ENCODE results near the gene TNS3. TPM values are rescaled to one million over a fixed set of nuclear protein-coding genes. Genes with fewer than 3 reads are reported as not detected.

TNS3 gene
- total RNA-seq, 1 donor from 2014 or later, result 30.3 TPM

DNA sequence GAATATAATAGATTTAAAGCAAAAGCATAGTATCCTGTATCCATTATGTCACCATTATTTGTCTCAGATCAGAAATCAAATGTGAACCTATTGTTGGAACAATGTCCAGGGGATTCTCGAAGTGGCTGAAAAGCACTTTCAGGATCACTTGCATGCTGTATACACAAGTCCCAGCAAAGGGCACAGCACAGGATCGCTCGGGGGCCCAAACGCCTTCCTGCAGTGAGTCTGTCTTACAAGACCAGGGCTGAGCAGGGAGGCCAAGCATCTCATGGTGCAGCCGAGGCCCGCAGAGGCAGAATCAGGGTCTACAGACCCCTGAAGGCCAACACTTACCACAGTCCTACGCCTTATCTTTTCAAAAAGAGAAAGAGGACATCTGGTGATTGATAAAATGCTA is 92.3 kb downstream of the TNS3 start:
- POLR2A ChIA-PET, result no interaction called here
- Mint-ChIP-seq H3K36me3 (ENCODE audit: low read depth) (peaks cover 4% of the 10 kb centered on the region), H3K9me3 (no peaks in the 10 kb centered on the region), H3K27ac (no peak overlapping the region), H3K27me3 (no peaks in the 10 kb centered on the region), H3K4me3 (no peak overlapping the region), H3K4me1 (peaks cover 28% of the 10 kb centered on the region)
- intact Hi-C loops (cut with micrococcal nuclease), result no loop called here
- no peak for TF ChIP-seq CTCF (IDR thresholded peaks at IDR 0.05)
- CTCF ChIA-PET, result no interaction called here
- ATAC-seq (ENCODE audit: low read depth) (no peak), DNase-seq (no peak)

GRCh38 chr7:47488969-47489342 is 93.0 kb downstream of the TNS3 start:
- no peaks in the 10 kb centered on the region for H3K27me3 Mint-ChIP-seq
- TF ChIP-seq CTCF (IDR thresholded peaks at IDR 0.05), result no peak
- H3K36me3 Mint-ChIP-seq (ENCODE audit: low read depth), result peaks cover 2% of the 10 kb centered on the region
- no peak overlapping the region for H3K4me3 Mint-ChIP-seq
- CTCF ChIA-PET, result no interaction called here
- H3K27ac Mint-ChIP-seq, result no peak overlapping the region
- no peak for DNase-seq
- peaks cover 22% of the 10 kb centered on the region for H3K4me1 Mint-ChIP-seq
- POLR2A ChIA-PET, result no interaction called here
- no peaks in the 10 kb centered on the region for H3K9me3 Mint-ChIP-seq
- ATAC-seq (ENCODE audit: low read depth), result no peak
- intact Hi-C loops (cut with micrococcal nuclease), result no loop called here

DNA sequence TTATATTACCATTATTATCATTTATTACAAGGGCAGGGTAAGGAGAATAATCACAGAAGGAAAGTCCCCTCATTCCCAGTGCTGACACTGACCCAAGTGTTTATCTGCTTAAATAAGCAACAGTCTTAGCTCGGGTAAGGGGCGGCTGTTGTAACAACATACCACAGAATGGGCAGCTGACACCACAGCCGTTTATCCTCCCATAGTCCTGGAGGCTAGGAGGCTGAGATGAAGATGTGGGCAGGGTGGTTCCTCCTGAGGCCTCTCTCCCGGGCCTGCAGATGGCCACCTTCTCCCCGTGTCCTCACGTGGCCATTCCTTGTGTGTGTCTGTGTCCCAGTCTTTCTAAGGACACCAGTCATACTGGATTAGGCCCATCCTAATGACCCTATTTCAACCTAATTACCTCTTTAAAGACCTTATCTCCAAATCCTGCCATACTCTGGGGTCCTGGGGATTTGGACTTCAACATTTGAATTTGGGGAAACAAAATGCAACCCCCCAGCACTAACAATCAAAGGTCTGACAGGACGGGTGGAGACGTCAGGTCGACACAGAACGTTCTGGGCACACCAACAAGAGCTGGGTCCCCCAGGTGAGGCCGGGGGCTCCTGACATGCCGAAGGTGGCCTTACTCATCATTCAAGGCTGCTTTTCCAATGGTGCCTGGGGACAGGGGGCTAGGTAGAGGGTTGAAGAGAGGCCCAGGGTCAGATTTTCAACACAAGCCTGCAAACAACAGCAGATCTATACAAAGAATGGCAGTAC is 93.5 kb downstream of the TNS3 start:
- peaks cover 25% of the 10 kb centered on the region for H3K4me1 Mint-ChIP-seq
- peaks cover 1% of the 10 kb centered on the region for H3K36me3 Mint-ChIP-seq (ENCODE audit: low read depth)
- intact Hi-C loops (cut with micrococcal nuclease), result no loop called here
- no peak overlapping the region for H3K27ac Mint-ChIP-seq
- H3K4me3 Mint-ChIP-seq, result no peak overlapping the region
- CTCF ChIA-PET, result interaction anchor here (0.7 kb wide), 1 partner anchor 8 kb away, joined by 3 read pairs; no protein-coding TSS in a partner anchor
- no peaks in the 10 kb centered on the region for H3K27me3 Mint-ChIP-seq
- DNase-seq (no peak), ATAC-seq (ENCODE audit: low read depth) (no peak)
- H3K9me3 Mint-ChIP-seq, result no peaks in the 10 kb centered on the region
- TF ChIP-seq CTCF (IDR thresholded peaks at IDR 0.05), result no peak
- POLR2A ChIA-PET, result no interaction called here

DNA sequence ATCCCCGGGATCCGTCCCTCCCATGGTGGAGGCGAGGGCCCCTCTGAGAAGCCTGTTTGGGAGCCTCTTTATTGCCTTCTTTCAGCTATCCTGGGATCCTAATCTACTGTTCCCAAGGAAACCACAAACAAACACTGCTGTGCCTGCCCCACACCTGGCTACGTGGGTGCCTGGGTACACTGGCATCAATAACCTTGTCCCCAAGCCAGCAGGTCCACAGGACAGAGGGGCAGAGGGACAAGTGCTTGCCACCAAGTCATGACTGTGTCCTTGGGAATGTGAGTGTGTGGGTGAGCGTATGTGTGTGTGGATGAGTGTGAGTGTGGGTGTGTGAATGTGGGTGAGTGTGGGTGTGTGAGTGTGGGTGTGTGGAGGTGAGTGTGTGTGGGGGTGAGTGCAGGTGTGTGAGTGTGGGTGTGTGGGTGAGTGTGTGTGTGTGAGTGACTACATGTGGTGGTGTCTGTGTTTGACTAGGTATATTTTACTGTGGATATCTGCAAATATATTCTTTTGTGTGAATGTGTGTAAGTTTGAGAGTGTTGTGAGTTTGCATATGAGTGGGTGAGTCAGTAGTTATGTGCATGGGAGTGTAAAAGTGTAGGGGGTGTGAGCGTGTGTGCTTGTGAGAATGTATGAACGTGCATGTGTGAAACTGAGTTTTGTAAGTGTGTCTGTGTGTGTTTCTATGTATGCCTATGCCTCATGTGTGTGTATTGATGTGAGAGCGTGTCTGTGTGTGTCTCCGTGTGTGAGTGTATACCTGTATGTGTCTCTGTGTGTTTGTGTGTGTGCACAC is 96.1 kb downstream of the TNS3 start:
- ATAC-seq (ENCODE audit: low read depth) (no peak), DNase-seq (no peak)
- Mint-ChIP-seq H3K4me3 (no peak overlapping the region), H3K36me3 (ENCODE audit: low read depth) (no peaks in the 10 kb centered on the region), H3K4me1 (peaks cover 41% of the 10 kb centered on the region), H3K27ac (no peak overlapping the region), H3K27me3 (no peaks in the 10 kb centered on the region), H3K9me3 (no peaks in the 10 kb centered on the region)
- POLR2A ChIA-PET, result interaction anchor here (1.2 kb wide), 1 partner anchor 12 kb away, joined by 5 read pairs; no protein-coding TSS in a partner anchor
- no peak for TF ChIP-seq CTCF (IDR thresholded peaks at IDR 0.05)
- CTCF ChIA-PET, result interaction anchor here (2.8 kb wide), 1 partner anchor 334 kb away, joined by 15 read pairs; no protein-coding TSS in a partner anchor
- intact Hi-C loops (cut with micrococcal nuclease), result no loop called here

Data from activated B cell treated with CpG ODN at 0.5 μM for 24 hours (primary cell).